HG02798 (cell line): ENCODE data around the gene RGL2.
"Not testable (repeated sequence)": the region's sequence is repeated elsewhere in the genome, so short reads cannot be mapped to it uniquely, and the experiment has no call there.

ENCODE experiments used
- ATAC-seq: cut with Tn5 transposase; IDR thresholded peaks from one replicate; pipeline ENCODE4 v1.9.1; 2021; ENCODE audit warnings: mild to moderate bottlenecking; ENCODE audit not compliant: unreplicated experiment, poor library complexity

The RGL2 gene

DNA sequence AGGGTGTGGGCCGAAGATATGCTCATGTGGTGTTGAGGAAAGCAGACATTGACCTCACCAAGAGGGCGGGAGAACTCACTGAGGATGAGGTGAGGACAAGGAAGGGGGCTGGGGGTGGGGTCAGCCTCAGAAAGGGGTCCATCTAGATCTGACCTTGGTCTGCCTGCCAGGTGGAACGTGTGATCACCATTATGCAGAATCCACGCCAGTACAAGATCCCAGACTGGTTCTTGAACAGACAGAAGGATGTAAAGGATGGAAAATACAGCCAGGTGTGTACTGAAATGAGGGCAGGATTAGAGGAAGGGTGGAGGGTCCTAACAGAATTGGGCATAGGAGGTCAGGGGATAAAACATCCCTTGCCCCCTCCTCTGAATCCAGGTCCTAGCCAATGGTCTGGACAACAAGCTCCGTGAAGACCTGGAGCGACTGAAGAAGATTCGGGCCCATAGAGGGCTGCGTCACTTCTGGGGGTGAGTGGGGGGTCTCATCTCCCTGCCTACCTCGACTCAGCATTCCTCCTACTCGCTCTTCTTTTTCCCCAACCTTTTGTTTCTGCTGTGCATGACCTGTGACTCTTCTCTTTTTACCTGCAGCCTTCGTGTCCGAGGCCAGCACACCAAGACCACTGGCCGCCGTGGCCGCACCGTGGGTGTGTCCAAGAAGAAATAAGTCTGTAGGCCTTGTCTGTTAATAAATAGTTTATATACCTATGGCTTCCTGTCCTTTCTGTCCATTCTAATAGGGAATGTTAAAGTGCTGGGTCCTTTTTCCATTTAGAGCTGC, 22.8 kb downstream of the RGL2 start:
- ATAC-seq: not testable (repeated sequence)

- no peak for ATAC-seq
Measured at GRCh38 chr6:33273924-33274902, 24.5 kb downstream of the RGL2 start.

DNA sequence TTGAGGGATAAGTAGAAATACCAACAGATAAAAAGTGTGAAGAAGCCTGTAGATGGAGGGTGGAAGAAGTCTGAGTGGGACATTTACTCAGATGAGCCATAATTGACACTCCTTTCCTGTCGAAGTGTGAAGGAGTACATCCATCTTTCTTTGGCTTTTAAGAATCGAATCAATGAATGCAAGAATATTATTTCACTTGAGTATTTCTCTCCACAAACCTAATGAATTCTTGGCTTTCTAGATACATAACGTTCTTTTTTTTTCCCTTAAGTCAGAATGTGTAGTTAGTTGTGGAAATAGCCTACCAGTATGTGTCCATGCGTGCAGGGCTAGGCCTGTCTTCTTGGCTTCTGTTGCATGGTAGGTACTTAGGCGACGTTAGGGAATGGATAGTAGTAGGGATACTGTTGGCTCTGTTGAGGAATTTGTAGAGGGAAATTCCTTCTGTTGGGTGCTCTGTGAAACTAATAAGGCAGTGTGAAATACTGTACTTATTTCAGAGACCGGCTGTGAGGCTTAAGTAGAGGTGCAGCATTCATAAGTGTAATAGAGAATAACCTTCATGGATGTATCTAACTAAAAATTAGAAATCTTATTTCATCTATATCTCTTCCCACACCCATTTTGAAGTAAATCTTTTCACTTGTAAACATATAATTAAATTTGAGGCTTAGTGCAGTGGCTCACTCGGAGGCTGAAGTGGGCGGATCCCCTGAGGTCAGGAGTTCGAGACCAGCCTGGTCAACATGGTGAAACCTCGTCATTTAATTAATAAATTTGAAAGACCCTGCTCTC, 25.4 kb downstream of the RGL2 start:
- ATAC-seq: no peak

- ATAC-seq: no peak
Measured at GRCh38 chr6:33272275-33273128, 26.2 kb downstream of the RGL2 start.

DNA sequence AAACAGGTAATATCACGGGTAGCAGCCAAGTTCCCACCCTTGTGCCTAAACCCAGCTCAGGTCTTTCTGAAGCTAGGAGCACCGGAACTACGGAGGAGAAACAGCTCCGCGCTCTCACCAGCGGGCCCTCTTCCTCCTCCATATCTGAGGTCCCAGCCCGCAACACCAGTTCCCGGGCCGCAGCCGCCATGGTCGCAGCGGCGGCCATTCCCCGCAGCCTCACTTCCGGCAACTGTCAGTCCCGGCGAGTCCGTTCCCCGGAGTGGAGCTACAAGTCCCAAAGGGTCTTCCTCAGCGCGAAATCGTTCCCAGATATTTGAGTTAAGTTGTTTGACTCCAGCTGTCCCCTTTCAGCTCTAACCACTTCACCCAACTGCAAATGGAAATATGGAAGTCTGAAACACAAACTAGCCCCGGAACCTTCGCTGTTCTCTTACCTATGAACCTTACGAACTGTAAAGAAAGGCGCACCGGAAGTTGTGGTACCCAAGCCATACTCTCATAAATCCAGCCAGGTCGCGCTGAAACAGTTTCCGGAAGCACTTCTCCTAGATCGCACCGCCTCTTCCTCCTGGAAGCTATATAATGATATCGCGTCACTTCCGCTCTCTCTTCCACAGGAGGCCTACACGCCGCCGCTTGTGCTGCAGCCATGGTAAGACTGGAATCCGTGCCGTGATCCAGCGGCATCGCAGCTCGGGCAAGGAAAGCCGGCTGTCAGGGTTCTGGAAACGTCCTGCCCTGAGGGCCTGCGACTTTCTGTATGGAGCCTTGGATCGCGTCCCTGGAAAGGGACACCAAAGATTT, 27.1 kb downstream of the RGL2 start, which contains the start of the genes RPS18 and VPS52:
RPS18 (plus strand) TSS at position 608 of the 807 bp plus-strand sequence; CDS start at position 653, 45 bp downstream.
VPS52 (minus strand) TSS at position 409 of the 807 bp plus-strand sequence; CDS start at position 208, 201 bp downstream.
- ATAC-seq: peak; percentile 90

- no peak for ATAC-seq
Measured at GRCh38 chr6:33271117-33271467, 27.6 kb downstream of the RGL2 start.

DNA sequence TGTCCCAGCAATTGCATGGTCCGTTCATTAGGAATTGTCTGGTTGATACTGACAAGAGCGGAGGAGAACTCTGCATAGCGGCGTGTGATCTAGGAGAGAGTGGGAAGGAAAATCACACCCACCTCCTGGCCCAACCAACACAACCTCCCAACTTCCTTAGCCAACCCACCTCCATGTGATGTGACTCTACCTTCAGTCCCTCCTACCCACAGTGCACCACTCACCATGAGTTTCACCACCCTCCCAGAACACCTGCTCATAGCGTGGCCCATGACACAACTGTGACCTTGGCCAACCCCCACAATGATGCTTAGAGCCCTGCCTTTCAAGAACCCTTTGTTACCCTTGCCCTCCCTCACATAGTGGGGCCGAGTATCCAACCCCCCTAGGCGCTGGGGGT, 34.7 kb downstream of the RGL2 start:
- no peak for ATAC-seq

GRCh38 chr6:33262490-33262889, 36.3 kb downstream of the RGL2 start:
- not testable (repeated sequence) for ATAC-seq

DNA sequence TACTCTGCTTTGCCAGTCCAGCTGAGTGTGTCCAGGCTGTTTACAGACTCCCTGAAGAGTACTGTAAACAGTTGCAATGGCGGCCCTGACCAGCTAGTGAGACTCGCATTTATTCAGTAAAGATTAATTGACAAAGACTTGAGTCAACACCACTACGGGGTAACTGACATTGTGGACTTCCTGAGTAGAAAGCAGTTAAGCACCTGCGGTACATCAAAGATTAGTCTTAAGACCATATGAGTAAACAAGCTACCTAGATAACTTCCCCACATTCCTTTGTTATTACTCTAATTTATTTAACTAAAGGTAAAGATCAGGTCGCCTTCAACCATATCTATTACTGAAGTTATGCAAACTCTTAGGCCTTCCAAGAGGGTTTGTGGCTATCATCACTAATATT, 39.7 kb downstream of the RGL2 start:
- ATAC-seq: no peak

GRCh38 chr6:33254591-33254990, 44.2 kb downstream of the RGL2 start:
- no peak for ATAC-seq

- no peak for ATAC-seq
Measured at GRCh38 chr6:33252759-33253158, 46.0 kb downstream of the RGL2 start.

GRCh38 chr6:33251395-33252012, 47.2 kb downstream of the RGL2 start:
- no peak for ATAC-seq

DNA sequence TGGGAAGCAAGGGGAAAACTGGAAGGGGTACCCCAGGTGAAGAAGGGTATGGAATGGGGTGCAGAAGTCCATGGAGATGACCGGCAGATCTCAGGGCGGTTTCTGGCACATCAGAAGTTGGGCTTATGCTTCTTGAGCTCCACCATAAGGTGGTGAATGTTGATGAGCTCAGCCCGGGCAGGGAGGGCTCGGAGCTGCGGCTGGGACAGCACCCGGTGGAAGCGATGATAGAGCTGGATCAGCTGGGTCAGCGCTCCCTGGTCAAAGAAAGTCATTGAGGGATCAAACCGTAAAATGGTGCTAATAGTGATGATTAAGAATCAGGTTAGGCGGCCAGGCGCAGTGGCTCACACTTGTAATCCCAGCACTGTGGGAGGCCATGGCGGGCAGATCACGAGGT, 48.0 kb downstream of the RGL2 start:
- ATAC-seq: no peak

- ATAC-seq: no peak
Measured at GRCh38 chr6:33249732-33250630, 48.8 kb downstream of the RGL2 start.

DNA sequence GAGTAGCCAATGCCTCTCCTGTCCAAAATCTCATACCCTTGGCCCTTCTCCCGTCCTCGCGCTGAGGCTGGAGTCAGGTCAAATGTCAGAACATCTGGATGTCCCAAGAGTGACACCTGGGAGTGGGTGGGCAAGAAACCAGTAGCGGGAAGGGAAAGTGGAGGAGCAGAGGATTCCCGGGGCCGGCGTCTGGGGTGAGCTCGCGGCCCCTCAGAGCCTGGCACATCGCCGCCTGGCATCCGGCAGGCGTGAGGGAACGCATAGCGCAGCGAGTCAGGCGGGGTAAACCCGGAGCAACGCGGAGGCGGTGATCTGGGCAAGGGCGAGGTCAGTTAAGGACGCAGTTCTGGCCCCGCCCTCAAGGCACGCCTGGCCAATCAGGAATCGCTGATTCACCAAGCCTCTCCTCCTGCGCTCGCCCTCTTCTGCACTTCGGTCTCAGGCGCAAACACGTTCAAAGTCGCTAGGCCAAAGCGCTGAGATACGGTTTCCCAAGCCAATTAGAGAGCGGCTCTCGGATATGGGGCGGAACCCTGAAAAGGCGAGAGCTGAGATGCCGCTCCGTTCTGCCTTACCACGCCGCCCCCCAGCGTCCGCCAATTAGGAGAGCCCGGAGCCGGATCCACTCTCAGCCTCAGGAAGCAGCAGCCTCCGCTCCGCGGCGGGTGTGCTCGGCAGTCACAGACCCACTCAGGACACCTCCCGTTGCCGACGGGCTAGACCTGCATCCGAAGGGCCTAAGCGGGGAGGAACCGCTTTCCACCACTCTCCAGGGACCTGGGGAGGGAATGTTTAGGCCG, 49.6 kb downstream of the RGL2 start:
- peak; percentile 93 for ATAC-seq

- peak; percentile 3 for ATAC-seq
Measured at GRCh38 chr6:33248643-33248931, 50.2 kb downstream of the RGL2 start.
